Measurements from ENCODE around the gene SLC26A9.

- TF ChIP-seq, protein P1, sequence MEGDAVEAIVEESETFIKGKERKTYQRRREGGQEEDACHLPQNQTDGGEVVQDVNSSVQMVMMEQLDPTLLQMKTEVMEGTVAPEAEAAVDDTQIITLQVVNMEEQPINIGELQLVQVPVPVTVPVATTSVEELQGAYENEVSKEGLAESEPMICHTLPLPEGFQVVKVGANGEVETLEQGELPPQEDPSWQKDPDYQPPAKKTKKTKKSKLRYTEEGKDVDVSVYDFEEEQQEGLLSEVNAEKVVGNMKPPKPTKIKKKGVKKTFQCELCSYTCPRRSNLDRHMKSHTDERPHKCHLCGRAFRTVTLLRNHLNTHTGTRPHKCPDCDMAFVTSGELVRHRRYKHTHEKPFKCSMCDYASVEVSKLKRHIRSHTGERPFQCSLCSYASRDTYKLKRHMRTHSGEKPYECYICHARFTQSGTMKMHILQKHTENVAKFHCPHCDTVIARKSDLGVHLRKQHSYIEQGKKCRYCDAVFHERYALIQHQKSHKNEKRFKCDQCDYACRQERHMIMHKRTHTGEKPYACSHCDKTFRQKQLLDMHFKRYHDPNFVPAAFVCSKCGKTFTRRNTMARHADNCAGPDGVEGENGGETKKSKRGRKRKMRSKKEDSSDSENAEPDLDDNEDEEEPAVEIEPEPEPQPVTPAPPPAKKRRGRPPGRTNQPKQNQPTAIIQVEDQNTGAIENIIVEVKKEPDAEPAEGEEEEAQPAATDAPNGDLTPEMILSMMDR (IDR thresholded peaks at IDR 0.05): no peak
- TF ChIP-seq EZH2 (IDR thresholded peaks at IDR 0.05; ENCODE audit: borderline replicate concordance, insufficient read depth, low read depth, low read length, poor library complexity, severe bottlenecking): no peak
Observed at GRCh38 chr1:205967554-205968335, 24.5 kb upstream of the SLC26A9 start.
